RWPE2 (cell line): ENCODE measurements around the gene IMPDH1.
"Not testable (repeated sequence)": the region's sequence is repeated elsewhere in the genome, so short reads cannot be mapped to it uniquely, and the experiment has no call there.

ENCODE experiments used
- ATAC-seq: fragments of 200-7000 bp; cut with Tn5 transposase; 3 replicates; pipeline ENCODE4 v1.9.1; 2021; ENCODE audit warnings: low read depth
- DNase-seq: peaks from one replicate; pipeline ENCODE4 v3.0.0-alpha.2; 2020; ENCODE audit warnings: low spot score
- H3K27ac ChIP-seq: fragments of 450-650 bp; 2 replicates; pipeline ENCODE4 v1.5.1; 2017; ENCODE audit warnings: mild to moderate bottlenecking; ENCODE audit not compliant: poor library complexity, severe bottlenecking
- H3K27me3 ChIP-seq: fragments of 250-450 bp; sonication (Bioruptor Pico); 2 replicates; pipeline ENCODE4 v1.5.1; 2021; ENCODE audit warnings: mild to moderate bottlenecking, moderate library complexity; ENCODE audit not compliant: insufficient read depth, poor library complexity, severe bottlenecking
- H3K36me3 ChIP-seq: fragments of 250-450 bp; sonication (Bioruptor Pico); 2 replicates; pipeline ENCODE4 v1.5.1; 2020; ENCODE audit warnings: low read depth, mild to moderate bottlenecking, moderate library complexity
- H3K4me1 ChIP-seq: fragments of 250-450 bp; sonication (Bioruptor Pico); 2 replicates; pipeline ENCODE4 v1.5.1; 2021; ENCODE audit warnings: mild to moderate bottlenecking, moderate library complexity; ENCODE audit not compliant: insufficient read depth, poor library complexity, severe bottlenecking
- H3K4me3 ChIP-seq: fragments of 250-450 bp; sonication (Bioruptor Pico); 2 replicates; pipeline ENCODE4 v1.5.1; 2021; ENCODE audit warnings: mild to moderate bottlenecking, moderate library complexity; ENCODE audit not compliant: severe bottlenecking
- H3K9me3 ChIP-seq: fragments of 250-450 bp; sonication (Bioruptor Pico); 2 replicates; pipeline ENCODE4 v1.5.1; 2021; ENCODE audit warnings: mild to moderate bottlenecking, moderate library complexity; ENCODE audit not compliant: severe bottlenecking
- CTCF ChIP-seq: fragments of 450-650 bp; IDR thresholded peaks from one replicate; pipeline ENCODE4 v1.5.1; 2017; ENCODE audit warnings: mild to moderate bottlenecking, moderate library complexity; ENCODE audit not compliant: poor library complexity, severe bottlenecking

Gene IMPDH1

GRCh38 chr7:128409596-128410450, at the start of gene IMPDH1:
IMPDH1 (minus strand) TSS chr7:128409982; CDS start chr7:128409901, 81 bp downstream.
- Histone ChIP-seq H3K4me3 (peak within 1 kb of the TSS; percentile 49), H3K36me3 (no peaks in the 10 kb centered on the region), H3K4me1 (no peaks in the 10 kb centered on the region), H3K9me3 (no peaks in the 10 kb centered on the region), H3K27ac (peak within 1 kb of the TSS; percentile 34), H3K27me3 (no peaks in the 10 kb centered on the region)
- DNase-seq (peak; percentile 84), ATAC-seq (peak; percentile 79)
- no peak for TF ChIP-seq CTCF

GRCh38 chr7:128459394-128459878, 49.7 kb upstream of the IMPDH1 start:
- Histone ChIP-seq H3K9me3 (no peaks in the 10 kb centered on the region), H3K4me3 (no peak overlapping the region), H3K27ac (no peak overlapping the region), H3K27me3 (no peaks in the 10 kb centered on the region), H3K36me3 (peaks cover 14% of the 10 kb centered on the region), H3K4me1 (no peaks in the 10 kb centered on the region)
- ATAC-seq (0 out of 3 replicates have a peak, but pooled peaks have one; percentile 7), DNase-seq (no peak)
- TF ChIP-seq CTCF, result peak; percentile 60

GRCh38 chr7:128458956-128459355, 49.2 kb upstream of the IMPDH1 start:
- ATAC-seq, result no peak
- no peak for TF ChIP-seq CTCF
- H3K27ac ChIP-seq, result peak overlapping the region; percentile 10
- H3K36me3 ChIP-seq, result peaks cover 14% of the 10 kb centered on the region
- DNase-seq, result no peak
- H3K27me3 ChIP-seq, result no peaks in the 10 kb centered on the region
- H3K4me1 ChIP-seq, result no peaks in the 10 kb centered on the region
- no peaks in the 10 kb centered on the region for H3K9me3 ChIP-seq
- no peak overlapping the region for H3K4me3 ChIP-seq

- not testable (repeated sequence) for H3K4me1 ChIP-seq, ATAC-seq, H3K9me3 ChIP-seq, H3K27me3 ChIP-seq, H3K27ac ChIP-seq, DNase-seq
- Histone ChIP-seq H3K4me3 (peak overlapping the region; percentile 64), H3K36me3 (peaks cover 14% of the 10 kb centered on the region)
Observed at GRCh38 chr7:128457385-128457784, 47.6 kb upstream of the IMPDH1 start.

- H3K27ac ChIP-seq, result peak overlapping the region; percentile 53
- peak overlapping the region; percentile 64 for H3K4me3 ChIP-seq
- H3K36me3 ChIP-seq, result peaks cover 14% of the 10 kb centered on the region
- H3K9me3 ChIP-seq, result no peaks in the 10 kb centered on the region
- no peaks in the 10 kb centered on the region for H3K4me1 ChIP-seq
- H3K27me3 ChIP-seq, result no peaks in the 10 kb centered on the region
- ATAC-seq, result peak; percentile 44; the same call in 2 of the 3 replicates
- DNase-seq, result no peak
- TF ChIP-seq CTCF, result no peak
Observed at GRCh38 chr7:128456255-128456725, 46.5 kb upstream of the IMPDH1 start.
